OCI-LY3 (cell line): ENCODE measurements around the gene SMYD1.
A peak's percentile ranks its signal among the peaks of the same experiment; 100 is the strongest.

Source experiments
- H2AFZ ChIP-seq: fragments of 200-600, 300-600 bp; shearing (Covaris generic); 2 replicates; pipeline ENCODE4 v1.6.0; 2014; ENCODE audit warnings: antibody characterized with exemption, low read depth, low read length
- H3K27ac ChIP-seq: fragments of 200-600, 300-600 bp; sonication (generic); 2 replicates; pipeline ENCODE4 v1.5.1; 2014; ENCODE audit warnings: mild to moderate bottlenecking, low read length, moderate library complexity, mixed read lengths
- H3K27me3 ChIP-seq: fragments of 200-600, 300-600 bp; sonication (generic); 2 replicates; pipeline ENCODE4 v1.6.1; 2014; ENCODE audit warnings: low read depth, low read length, mixed read lengths
- H3K36me3 ChIP-seq: fragments of 200-600, 300-600 bp; sonication (generic); replicated peaks from 2 replicates; pipeline ENCODE3; 2014; ENCODE audit warnings: low read depth, low read length, mixed read lengths
- H3K4me1 ChIP-seq: fragments of 300-600, 200-600 bp; sonication (generic); 2 replicates; pipeline ENCODE4 v1.6.1; 2014; ENCODE audit warnings: low read length, mixed read lengths
- H3K4me2 ChIP-seq: fragments of 200-600, 300-600 bp; sonication (generic); 2 replicates; pipeline ENCODE4 v1.6.1; 2014; ENCODE audit warnings: low read length, mixed read lengths
- H3K4me3 ChIP-seq: fragments of 300-600, 200-600 bp; sonication (generic); 2 replicates; pipeline ENCODE4 v1.5.1; 2014; ENCODE audit warnings: antibody characterized with exemption, mild to moderate bottlenecking, low read length, moderate library complexity
- H3K79me2 ChIP-seq: fragments of 300-600, 200-600 bp; shearing (Covaris generic); 2 replicates; pipeline ENCODE4 v1.6.1; 2014; ENCODE audit warnings: mild to moderate bottlenecking, low read length, mixed read lengths
- H3K9ac ChIP-seq: fragments of 300-600, 200-600 bp; shearing (Covaris generic); 2 replicates; pipeline ENCODE4 v1.6.0; 2014; ENCODE audit warnings: mild to moderate bottlenecking, low read length, moderate library complexity
- H3K9me3 ChIP-seq: fragments of 200-600, 300-600 bp; shearing (Covaris generic); 2 replicates; pipeline ENCODE4 v1.6.1; 2014; ENCODE audit warnings: low read length, mixed read lengths; ENCODE audit not compliant: insufficient read depth
- H4K20me1 ChIP-seq: fragments of 200-600, 300-600 bp; sonication (generic); 2 replicates; pipeline ENCODE4 v1.6.1; 2016; ENCODE audit warnings: low read length, mixed read lengths; ENCODE audit not compliant: insufficient read depth
- CTCF ChIP-seq: fragments of 200-600, 300-600 bp; sonication (generic); IDR thresholded peaks from 2 replicates; pipeline ENCODE4 v1.5.1; 2014; ENCODE audit warnings: antibody characterized with exemption, low read length, low read depth
- EZH2phosphoT487 ChIP-seq: fragments of 200-600 bp; shearing (Covaris generic); IDR thresholded peaks from 2 replicates; pipeline ENCODE4 v1.6.1; 2018; ENCODE audit warnings: antibody characterized with exemption, mixed run types, low read depth

Gene SMYD1

GRCh38 chr2:88057437-88057844 lies 10.2 kb upstream of the SMYD1 start:
- peaks cover 24% of the 10 kb centered on the region for H3K4me1 ChIP-seq
- no peak overlapping the region for H3K4me3 ChIP-seq
- H3K9ac ChIP-seq = no peak overlapping the region
- H2AFZ ChIP-seq = peak overlapping the region; percentile 51
- no peak overlapping the region for H3K27ac ChIP-seq
- H3K36me3 ChIP-seq = peaks cover 13% of the 10 kb centered on the region
- H3K27me3 ChIP-seq = no peaks in the 10 kb centered on the region
- no peak overlapping the region for H3K4me2 ChIP-seq
- H3K79me2 ChIP-seq = peaks cover 27% of the 10 kb centered on the region
- TF ChIP-seq CTCF (no peak), EZH2phosphoT487 (no peak)
- H3K9me3 ChIP-seq = no peaks in the 10 kb centered on the region
- H4K20me1 ChIP-seq = no peaks in the 10 kb centered on the region

- Histone ChIP-seq H3K27me3 (no peaks in the 10 kb centered on the region), H2AFZ (no peak overlapping the region), H4K20me1 (no peaks in the 10 kb centered on the region), H3K79me2 (peaks cover 23% of the 10 kb centered on the region), H3K9ac (no peak overlapping the region), H3K36me3 (peaks cover 6% of the 10 kb centered on the region), H3K9me3 (no peaks in the 10 kb centered on the region), H3K4me3 (no peak overlapping the region), H3K4me1 (peaks cover 24% of the 10 kb centered on the region), H3K27ac (no peak overlapping the region), H3K4me2 (no peak overlapping the region)
- TF ChIP-seq CTCF = no peak
- no peak for TF ChIP-seq EZH2phosphoT487
These were observed 9.4 kb upstream of the SMYD1 start for GRCh38 chr2:88058191-88058590.

GRCh38 chr2:88059979-88060906 lies 7.4 kb upstream of the SMYD1 start:
- Histone ChIP-seq H3K27me3 (no peaks in the 10 kb centered on the region), H3K9me3 (no peaks in the 10 kb centered on the region), H3K9ac (no peak overlapping the region), H3K4me3 (no peak overlapping the region), H3K79me2 (peaks cover 3% of the 10 kb centered on the region), H3K4me1 (peaks cover 15% of the 10 kb centered on the region), H3K36me3 (no peaks in the 10 kb centered on the region), H3K27ac (no peak overlapping the region), H4K20me1 (no peaks in the 10 kb centered on the region), H3K4me2 (no peak overlapping the region), H2AFZ (0 out of 2 replicates have a peak overlapping the region, but pooled peaks have one; percentile 19)
- TF ChIP-seq EZH2phosphoT487 (no peak), CTCF (peak; percentile 82)

- no peaks in the 10 kb centered on the region for H3K79me2 ChIP-seq
- peaks cover 15% of the 10 kb centered on the region for H3K4me1 ChIP-seq
These were observed 6.7 kb upstream of the SMYD1 start for GRCh38 chr2:88060907-88061275.

More at GRCh38 chr2:88060907-88061275, 6.7 kb upstream of the SMYD1 start:
- Histone ChIP-seq H3K9me3 (no peaks in the 10 kb centered on the region), H2AFZ (no peak overlapping the region), H3K27me3 (no peaks in the 10 kb centered on the region), H3K4me2 (no peak overlapping the region), H3K36me3 (no peaks in the 10 kb centered on the region), H3K9ac (no peak overlapping the region), H4K20me1 (no peaks in the 10 kb centered on the region), H3K27ac (no peak overlapping the region), H3K4me3 (no peak overlapping the region)
- TF ChIP-seq CTCF = no peak
- no peak for TF ChIP-seq EZH2phosphoT487
